SK-N-SH (cell line): ENCODE measurements around the gene PBX3. TPM values are rescaled to one million over a fixed set of nuclear protein-coding genes. Genes with fewer than 3 reads are reported as not detected.

Source experiments
- CTCF ChIA-PET: fragments of 300-600, 350-600 bp; formaldehyde crosslinking; extraction: SDS; loops from one replicate; lab custom pipeline; 2021; lab: Yijun Ruan, JAX
- POLR2A ChIA-PET: fragments of 350-600 bp; sonication (Branson Sonifier 250); formaldehyde crosslinking; extraction: SDS; loops from one replicate; lab custom pipeline; 2020; ENCODE audit warnings: antibody characterized with exemption, inconsistent platforms; lab: Yijun Ruan, JAX
- DNase-seq: peaks from one replicate; pipeline ENCODE4 v3.0.0; 2012
- H2AFZ ChIP-seq: fragments of 200-600 bp; sonication (generic); 2 replicates; pipeline ENCODE4 v1.8.1; 2016; ENCODE audit warnings: antibody characterized with exemption, mild to moderate bottlenecking, low read depth
- H3F3A ChIP-seq: fragments of 200-600 bp; sonication (generic); replicated peaks from 2 replicates; pipeline ENCODE3; 2016; ENCODE audit warnings: antibody characterized with exemption, mild to moderate bottlenecking; ENCODE audit not compliant: insufficient read depth
- H3K27ac ChIP-seq, 2 experiments: fragments of 200-500 bp in 1 of 2; fragments of 200-600 bp in 1 of 2; sonication (Bioruptor generic) in 1 of 2; sonication (generic), shearing (Covaris generic) in 1 of 2; 2 replicates each; pipeline versions ENCODE4 v1.5.1 to v1.6.1; 2014 to 2016; ENCODE audit warnings: low read depth in 2 of 2, inconsistent platforms in 1 of 2, low read length in 1 of 2, mild to moderate bottlenecking in 1 of 2, mixed read lengths in 1 of 2
- H3K27me3 ChIP-seq: fragments of 200-600 bp; sonication (generic), shearing (Covaris generic); 2 replicates; pipeline ENCODE4 v1.6.1; 2016; ENCODE audit warnings: mixed run types; ENCODE audit not compliant: insufficient read depth
- H3K36me3 ChIP-seq, 2 experiments: fragments of 200-500 bp in 1 of 2; fragments of 200-600 bp in 1 of 2; sonication (Bioruptor generic) in 1 of 2; sonication (generic) in 1 of 2; replicated peaks in 1 of 2; 2 replicates each; pipeline versions ENCODE3 to v1.5.1; 2014 to 2016; ENCODE audit warnings: low read length in 1 of 2, mild to moderate bottlenecking in 1 of 2; ENCODE audit not compliant: insufficient read depth in 2 of 2, control insufficient read depth in 1 of 2
- H3K4me1 ChIP-seq, 2 experiments: fragments of 200-500 bp in 1 of 2; fragments of 200-600 bp in 1 of 2; sonication (Bioruptor generic) in 1 of 2; sonication (generic), shearing (Covaris generic) in 1 of 2; 2 replicates each; pipeline versions ENCODE4 v1.5.1 to v1.6.1; 2014 to 2016; ENCODE audit warnings: low read depth in 1 of 2, low read length in 1 of 2, mixed run types in 1 of 2; ENCODE audit not compliant: insufficient read depth in 2 of 2, control insufficient read depth in 1 of 2
- H3K4me2 ChIP-seq: fragments of 200-600 bp; sonication (generic), shearing (Covaris generic); 2 replicates; pipeline ENCODE4 v1.6.1; 2017; ENCODE audit warnings: mixed run types
- H3K4me3 ChIP-seq, 2 experiments: fragments of 200-500 bp in 1 of 2; fragments of 200-600 bp in 1 of 2; sonication (Bioruptor generic) in 1 of 2; sonication (generic), shearing (Covaris generic) in 1 of 2; 2 replicates each; pipeline versions ENCODE4 v1.5.1 to v1.8.1; 2014 to 2016; ENCODE audit warnings: low read depth in 2 of 2, inconsistent platforms in 1 of 2, low read length in 1 of 2, mild to moderate bottlenecking in 1 of 2, mixed read lengths in 1 of 2, moderate library complexity in 1 of 2
- H3K79me2 ChIP-seq: fragments of 200-600 bp; sonication (generic); 2 replicates; pipeline ENCODE4 v1.8.1; 2017; ENCODE audit warnings: mild to moderate bottlenecking; ENCODE audit not compliant: insufficient read depth
- H3K9ac ChIP-seq: fragments of 200-600 bp; sonication (generic); 2 replicates; pipeline ENCODE4 v1.6.1; 2017; ENCODE audit warnings: mixed run types
- H3K9me2 ChIP-seq: fragments of 200-600 bp; sonication (generic); 2 replicates; pipeline ENCODE4 v1.6.1; 2017; ENCODE audit warnings: mixed run types
- H3K9me3 ChIP-seq: fragments of 200-600 bp; sonication (generic); 2 replicates; pipeline ENCODE4 v1.6.1; 2017; ENCODE audit warnings: mixed run types, mild to moderate bottlenecking, moderate library complexity
- H4K20me1 ChIP-seq: fragments of 200-600 bp; sonication (generic); 2 replicates; pipeline ENCODE4 v1.6.1; 2017; ENCODE audit warnings: mild to moderate bottlenecking, mixed run types; ENCODE audit not compliant: insufficient read depth
- GABPA ChIP-seq: IDR thresholded peaks from 2 replicates; pipeline ENCODE4 v1.4.0; 2012; ENCODE audit warnings: low read depth, mild to moderate bottlenecking
- GATA2 ChIP-seq: sonication (generic); formaldehyde crosslinking; IDR thresholded peaks from 2 replicates; pipeline ENCODE4 v1.5.0; 2020; ENCODE audit warnings: mild to moderate bottlenecking, missing genetic modification reagents
- JUND ChIP-seq: IDR thresholded peaks from 2 replicates; pipeline ENCODE4 v1.4.0; 2012
- NFIC ChIP-seq: IDR thresholded peaks from 2 replicates; pipeline ENCODE4 v1.4.0; 2012; ENCODE audit warnings: borderline replicate concordance
- NRF1 ChIP-seq: IDR thresholded peaks from 2 replicates; pipeline ENCODE4 v1.6.1; 2012; ENCODE audit warnings: low read depth, mild to moderate bottlenecking, low read length
- RAD21 ChIP-seq: IDR thresholded peaks from 2 replicates; pipeline ENCODE4 v1.6.1; 2012; ENCODE audit warnings: mild to moderate bottlenecking, low read length
- RCOR1 ChIP-seq: fragments of 150-350 bp; IDR thresholded peaks from 2 replicates; pipeline ENCODE4 v1.6.1; 2017; ENCODE audit warnings: antibody characterized with exemption, low read length
- TAF1 ChIP-seq: IDR thresholded peaks from 2 replicates; pipeline ENCODE4 v1.6.1; 2012; ENCODE audit warnings: low read depth, mild to moderate bottlenecking, low read length, moderate library complexity, borderline replicate concordance
- TCF12 ChIP-seq: IDR thresholded peaks from 2 replicates; pipeline ENCODE4 v1.4.0; 2012
- TEAD4 ChIP-seq: IDR thresholded peaks from 2 replicates; pipeline ENCODE4 v1.4.0; 2012; ENCODE audit warnings: mild to moderate bottlenecking, borderline replicate concordance; ENCODE audit not compliant: insufficient read depth
- WGBS: methylation state at CpG from one replicate; pipeline ENCODE4 v1.1.6; 2017; ENCODE audit warnings: low lambda C conversion rate; 5-methylcytosine and 5-hydroxymethylcytosine counted together
- polyA plus RNA-seq, 3 experiments: library from polyadenylated mRNA; depleted of rRNA; stranded (reverse); fragments of >200 nt; gene quantifications; 2 replicates each; pipeline ENCODE4 v1.2.3, GENCODE V29; 2012
- TF ChIP-seq, protein P1 (sequence below): IDR thresholded peaks from 2 replicates; pipeline ENCODE4 v1.4.0; 2012; ENCODE audit warnings: low read depth, borderline replicate concordance
- TF ChIP-seq, protein P2 (sequence below): fragments of 200-600 bp; sonication (generic); IDR thresholded peaks from 2 replicates; pipeline ENCODE4 v1.6.1; 2017; ENCODE audit warnings: antibody characterized with exemption, mild to moderate bottlenecking, moderate library complexity
- TF ChIP-seq, protein P3 (sequence below): IDR thresholded peaks from 2 replicates; pipeline ENCODE4; 2012

The PBX3 gene
- polyA plus RNA-seq, 1 of the 3 experiments (the other 2 are of a cell fraction) = 73.0 TPM

DNA sequence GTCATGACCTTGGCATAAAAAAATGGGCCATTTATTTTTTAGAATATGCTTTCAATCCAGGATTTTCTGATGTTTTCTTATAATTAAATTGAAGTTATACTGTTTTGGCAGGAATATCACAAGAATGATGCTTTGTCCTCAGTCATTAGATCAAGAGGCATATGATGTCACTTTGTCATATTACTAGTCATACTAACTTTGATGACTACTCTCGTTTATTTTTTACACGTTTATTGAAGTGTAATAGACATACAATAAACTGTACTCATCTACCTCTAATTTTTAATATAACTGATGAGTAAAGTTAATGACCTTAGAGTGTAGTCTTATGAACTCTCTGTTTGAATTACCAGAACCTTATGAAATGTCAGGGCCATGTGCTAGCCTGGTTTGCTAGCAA, 56.4 kb downstream of the PBX3 start:
- ChIA-PET CTCF (interaction anchor here (0.6 kb wide), 1 partner anchor 11 kb away, joined by 3 read pairs; no protein-coding TSS in a partner anchor), POLR2A (no interaction called here)
- Histone ChIP-seq H3K9me2 (no peaks in the 10 kb centered on the region), H3K4me1 (peaks cover 2 to 14% of the 10 kb centered on the region in 2 experiments; a peak in 3 of 4 replicates), H3K27ac (no peak overlapping the region), H4K20me1 (peaks cover 63% of the 10 kb centered on the region), H3K9ac (no peak overlapping the region), H3F3A (peaks cover 10% of the 10 kb centered on the region), H3K4me2 (no peak overlapping the region), H3K79me2 (peaks cover 95% of the 10 kb centered on the region), H2AFZ (no peak overlapping the region), H3K9me3 (no peaks in the 10 kb centered on the region), H3K36me3 (peaks cover 4 to 39% of the 10 kb centered on the region in 2 experiments), H3K27me3 (no peaks in the 10 kb centered on the region), H3K4me3 (no peak overlapping the region)
- WGBS = 86% methylated on average over 2 of the region's 2 CpGs
- DNase-seq = no peak
- TF ChIP-seq TEAD4 (no peak), NRF1 (no peak), TAF1 (no peak), RAD21 (no peak), JUND (no peak), RCOR1 (no peak), GABPA (no peak)
- TF ChIP-seq, protein P1, sequence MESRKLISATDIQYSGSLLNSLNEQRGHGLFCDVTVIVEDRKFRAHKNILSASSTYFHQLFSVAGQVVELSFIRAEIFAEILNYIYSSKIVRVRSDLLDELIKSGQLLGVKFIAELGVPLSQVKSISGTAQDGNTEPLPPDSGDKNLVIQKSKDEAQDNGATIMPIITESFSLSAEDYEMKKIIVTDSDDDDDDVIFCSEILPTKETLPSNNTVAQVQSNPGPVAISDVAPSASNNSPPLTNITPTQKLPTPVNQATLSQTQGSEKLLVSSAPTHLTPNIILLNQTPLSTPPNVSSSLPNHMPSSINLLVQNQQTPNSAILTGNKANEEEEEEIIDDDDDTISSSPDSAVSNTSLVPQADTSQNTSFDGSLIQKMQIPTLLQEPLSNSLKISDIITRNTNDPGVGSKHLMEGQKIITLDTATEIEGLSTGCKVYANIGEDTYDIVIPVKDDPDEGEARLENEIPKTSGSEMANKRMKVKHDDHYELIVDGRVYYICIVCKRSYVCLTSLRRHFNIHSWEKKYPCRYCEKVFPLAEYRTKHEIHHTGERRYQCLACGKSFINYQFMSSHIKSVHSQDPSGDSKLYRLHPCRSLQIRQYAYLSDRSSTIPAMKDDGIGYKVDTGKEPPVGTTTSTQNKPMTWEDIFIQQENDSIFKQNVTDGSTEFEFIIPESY = no peak
- TF ChIP-seq, protein P2, sequence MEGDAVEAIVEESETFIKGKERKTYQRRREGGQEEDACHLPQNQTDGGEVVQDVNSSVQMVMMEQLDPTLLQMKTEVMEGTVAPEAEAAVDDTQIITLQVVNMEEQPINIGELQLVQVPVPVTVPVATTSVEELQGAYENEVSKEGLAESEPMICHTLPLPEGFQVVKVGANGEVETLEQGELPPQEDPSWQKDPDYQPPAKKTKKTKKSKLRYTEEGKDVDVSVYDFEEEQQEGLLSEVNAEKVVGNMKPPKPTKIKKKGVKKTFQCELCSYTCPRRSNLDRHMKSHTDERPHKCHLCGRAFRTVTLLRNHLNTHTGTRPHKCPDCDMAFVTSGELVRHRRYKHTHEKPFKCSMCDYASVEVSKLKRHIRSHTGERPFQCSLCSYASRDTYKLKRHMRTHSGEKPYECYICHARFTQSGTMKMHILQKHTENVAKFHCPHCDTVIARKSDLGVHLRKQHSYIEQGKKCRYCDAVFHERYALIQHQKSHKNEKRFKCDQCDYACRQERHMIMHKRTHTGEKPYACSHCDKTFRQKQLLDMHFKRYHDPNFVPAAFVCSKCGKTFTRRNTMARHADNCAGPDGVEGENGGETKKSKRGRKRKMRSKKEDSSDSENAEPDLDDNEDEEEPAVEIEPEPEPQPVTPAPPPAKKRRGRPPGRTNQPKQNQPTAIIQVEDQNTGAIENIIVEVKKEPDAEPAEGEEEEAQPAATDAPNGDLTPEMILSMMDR = no peak

DNA sequence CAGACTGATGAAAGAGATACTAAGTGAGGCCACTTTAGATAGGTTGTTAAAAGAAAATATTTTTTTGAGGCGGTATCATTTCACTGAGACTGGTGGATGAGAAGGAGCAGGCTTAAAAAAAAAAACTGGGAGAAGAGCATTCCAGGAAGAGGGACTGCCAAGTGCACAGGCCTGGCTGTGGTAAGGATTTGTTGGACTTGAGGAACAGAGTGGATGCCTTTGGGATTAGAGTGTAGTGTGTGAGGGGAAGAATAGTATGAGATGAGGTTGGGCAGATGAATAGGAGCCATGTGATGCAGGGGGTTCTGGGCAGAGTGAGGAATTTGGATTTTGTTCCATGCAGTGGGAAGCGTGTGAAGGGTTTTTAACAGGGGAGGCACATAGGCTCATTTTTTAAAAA, 57.9 kb downstream of the PBX3 start:
- Histone ChIP-seq H3K9me2 (no peaks in the 10 kb centered on the region), H4K20me1 (peaks cover 71% of the 10 kb centered on the region), H3K36me3 (peaks cover 2 to 41% of the 10 kb centered on the region in 2 experiments), H3K9me3 (no peaks in the 10 kb centered on the region), H3K27ac (peak overlapping the region in 1 of 2 experiments; percentile 51; a peak in 1 of 4 replicates), H2AFZ (no peak overlapping the region), H3K79me2 (peaks cover 98% of the 10 kb centered on the region), H3K4me2 (peak overlapping the region; percentile 5; the same call in 1 of the 2 replicates), H3K27me3 (no peaks in the 10 kb centered on the region), H3K4me1 (peaks cover 2 to 14% of the 10 kb centered on the region in 2 experiments; a peak in 3 of 4 replicates), H3F3A (peaks cover 15% of the 10 kb centered on the region), H3K4me3 (no peak overlapping the region), H3K9ac (no peak overlapping the region)
- no peak for DNase-seq
- TF ChIP-seq, protein P3, sequence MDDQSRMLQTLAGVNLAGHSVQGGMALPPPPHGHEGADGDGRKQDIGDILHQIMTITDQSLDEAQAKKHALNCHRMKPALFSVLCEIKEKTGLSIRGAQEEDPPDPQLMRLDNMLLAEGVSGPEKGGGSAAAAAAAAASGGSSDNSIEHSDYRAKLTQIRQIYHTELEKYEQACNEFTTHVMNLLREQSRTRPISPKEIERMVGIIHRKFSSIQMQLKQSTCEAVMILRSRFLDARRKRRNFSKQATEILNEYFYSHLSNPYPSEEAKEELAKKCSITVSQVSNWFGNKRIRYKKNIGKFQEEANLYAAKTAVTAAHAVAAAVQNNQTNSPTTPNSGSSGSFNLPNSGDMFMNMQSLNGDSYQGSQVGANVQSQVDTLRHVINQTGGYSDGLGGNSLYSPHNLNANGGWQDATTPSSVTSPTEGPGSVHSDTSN = peak; percentile 7; the same call in 1 of the 2 replicates
- TF ChIP-seq NFIC (peak; percentile 18; the same call in 1 of the 2 replicates), GATA2 (CRISPR knock-in tag) (no peak), JUND (no peak), TEAD4 (no peak), TCF12 (peak; percentile 39; the same call in 1 of the 2 replicates)
- 93% methylated on average over 2 of the region's 2 CpGs for WGBS
- CTCF ChIA-PET = no interaction called here
- POLR2A ChIA-PET = interaction anchor here (0.6 kb wide), 1 partner anchor 26 kb away, joined by 4 read pairs; no protein-coding TSS in a partner anchor
